Uterus (tissue), 2 donors: ENCODE results near the gene ATP5F1A.

Experiments
- POLR2A ChIP-seq, 2 donors: fragments of 450-650 bp; IDR thresholded peaks; one replicate each; pipeline ENCODE4 v1.6.1; 2016; ENCODE audit warnings: antibody characterized with exemption in 2 of 2, mild to moderate bottlenecking in 1 of 2, moderate library complexity in 1 of 2
- TF ChIP-seq, protein P1 (sequence below), 4 experiments: fragments of 200-600 bp in 2 of 4; fragments of 450-650 bp in 2 of 4; sonication (generic) in 2 of 4; IDR thresholded peaks; one replicate each; pipeline ENCODE4 v1.5.1; 2016 to 2019; ENCODE audit warnings: antibody characterized with exemption in 4 of 4, mild to moderate bottlenecking in 2 of 4, moderate library complexity in 1 of 4

DNA sequence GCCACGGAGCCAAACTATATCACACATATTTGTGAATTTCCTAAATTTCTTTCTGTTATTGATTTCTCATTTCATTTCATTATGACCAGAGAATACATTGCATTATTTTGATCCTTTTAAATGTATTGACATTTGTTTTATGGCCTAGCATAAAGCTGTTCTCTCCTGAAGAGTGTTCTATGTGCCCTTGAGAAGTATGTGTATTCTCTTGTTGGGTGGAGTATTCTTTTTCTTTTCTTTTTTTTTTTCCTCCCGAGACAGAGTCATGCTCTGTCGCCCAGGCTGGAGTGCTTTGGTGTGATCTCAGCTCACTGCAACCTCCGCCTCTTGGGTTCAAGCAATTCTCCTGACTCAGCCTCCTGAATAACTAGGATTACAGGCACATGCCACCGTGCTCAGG, 11.3 kb upstream of the ATP5F1A start:
- TF ChIP-seq, protein P1, sequence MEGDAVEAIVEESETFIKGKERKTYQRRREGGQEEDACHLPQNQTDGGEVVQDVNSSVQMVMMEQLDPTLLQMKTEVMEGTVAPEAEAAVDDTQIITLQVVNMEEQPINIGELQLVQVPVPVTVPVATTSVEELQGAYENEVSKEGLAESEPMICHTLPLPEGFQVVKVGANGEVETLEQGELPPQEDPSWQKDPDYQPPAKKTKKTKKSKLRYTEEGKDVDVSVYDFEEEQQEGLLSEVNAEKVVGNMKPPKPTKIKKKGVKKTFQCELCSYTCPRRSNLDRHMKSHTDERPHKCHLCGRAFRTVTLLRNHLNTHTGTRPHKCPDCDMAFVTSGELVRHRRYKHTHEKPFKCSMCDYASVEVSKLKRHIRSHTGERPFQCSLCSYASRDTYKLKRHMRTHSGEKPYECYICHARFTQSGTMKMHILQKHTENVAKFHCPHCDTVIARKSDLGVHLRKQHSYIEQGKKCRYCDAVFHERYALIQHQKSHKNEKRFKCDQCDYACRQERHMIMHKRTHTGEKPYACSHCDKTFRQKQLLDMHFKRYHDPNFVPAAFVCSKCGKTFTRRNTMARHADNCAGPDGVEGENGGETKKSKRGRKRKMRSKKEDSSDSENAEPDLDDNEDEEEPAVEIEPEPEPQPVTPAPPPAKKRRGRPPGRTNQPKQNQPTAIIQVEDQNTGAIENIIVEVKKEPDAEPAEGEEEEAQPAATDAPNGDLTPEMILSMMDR (IDR thresholded peaks at IDR 0.05), result no peak
- no peak for TF ChIP-seq POLR2A (IDR thresholded peaks at IDR 0.05)
